Measurements from ENCODE around the gene MRFAP1L1. TPM values are rescaled to one million over a fixed set of nuclear protein-coding genes. Genes with fewer than 3 reads are reported as not detected.

MRFAP1L1 gene
- total and polyA plus RNA-seq, 2 donors = 56.0 to 73.1 TPM

DNA sequence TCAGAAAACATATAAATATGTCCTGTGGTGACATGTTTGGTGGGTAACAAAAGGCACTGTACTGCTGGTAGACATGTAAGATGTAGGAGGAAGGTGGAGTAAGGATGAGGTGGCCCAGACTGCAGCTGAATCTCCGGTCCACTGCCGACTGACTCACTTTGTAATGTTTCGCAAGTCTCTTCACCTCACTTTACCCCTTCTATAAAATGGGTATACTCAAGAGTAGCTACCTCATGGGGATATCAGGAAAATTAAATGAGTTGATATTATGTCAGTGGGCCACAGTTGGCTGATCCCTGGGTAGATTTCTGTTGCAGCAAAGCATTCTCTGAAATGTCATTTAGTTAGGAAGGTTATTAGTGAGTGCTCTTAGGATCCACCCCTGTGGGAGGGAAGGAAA lies 47.1 kb downstream of the MRFAP1L1 start:
- Histone ChIP-seq H3K4me3 (ENCODE audit: low read depth, low read length) (no peak overlapping the region), H3K27ac (ENCODE audit: low read depth) (no peak overlapping the region), H3K36me3 (ENCODE audit: insufficient read depth) (no peaks in the 10 kb centered on the region), H3K4me1 (ENCODE audit: insufficient read depth) (peaks cover 1% of the 10 kb centered on the region)
- 94% methylated on average over 3 of the region's 3 CpGs for WGBS
- no peak for DNase-seq (ENCODE audit: extremely low spot score)

DNA sequence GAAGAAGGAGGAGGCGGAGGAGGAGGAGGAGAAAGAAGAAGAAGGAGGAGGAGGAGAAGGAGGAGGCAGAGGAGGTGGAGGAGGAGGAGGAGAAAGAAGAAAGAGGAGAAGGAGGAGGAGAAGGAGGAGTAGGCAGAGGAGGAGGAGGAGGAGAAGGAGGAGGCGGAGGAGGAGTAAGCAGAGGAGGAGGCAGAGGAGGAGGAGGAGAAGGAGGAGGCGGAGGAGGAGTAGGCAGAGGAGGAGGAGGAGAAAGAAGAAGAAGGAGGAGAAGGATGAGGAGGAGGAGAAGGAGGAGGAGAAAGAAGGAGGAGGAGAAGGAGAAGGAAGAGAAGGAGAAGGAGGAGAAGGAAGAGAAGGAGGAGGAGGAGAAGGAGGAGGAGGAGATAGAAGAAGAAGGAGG lies 49.2 kb downstream of the MRFAP1L1 start:
- Histone ChIP-seq H3K4me3 (ENCODE audit: low read depth, low read length) (no peak overlapping the region), H3K27ac (ENCODE audit: low read depth) (no peak overlapping the region), H3K4me1 (ENCODE audit: insufficient read depth) (peaks cover 1% of the 10 kb centered on the region), H3K36me3 (ENCODE audit: insufficient read depth) (no peaks in the 10 kb centered on the region)
- WGBS = 99% methylated on average over 3 of the region's 3 CpGs
- DNase-seq (ENCODE audit: extremely low spot score) = no peak

GRCh38 chr4:6659897-6660296 lies 49.8 kb downstream of the MRFAP1L1 start:
- no peaks in the 10 kb centered on the region for H3K36me3 ChIP-seq (ENCODE audit: insufficient read depth)
- WGBS = 68% methylated on average over 2 of the region's 2 CpGs
- H3K4me1 ChIP-seq (ENCODE audit: insufficient read depth) = peaks cover 1% of the 10 kb centered on the region
- no peak for DNase-seq (ENCODE audit: extremely low spot score)
- H3K4me3 ChIP-seq (ENCODE audit: low read depth, low read length) = no peak overlapping the region
- no peak overlapping the region for H3K27ac ChIP-seq (ENCODE audit: low read depth)

DNA sequence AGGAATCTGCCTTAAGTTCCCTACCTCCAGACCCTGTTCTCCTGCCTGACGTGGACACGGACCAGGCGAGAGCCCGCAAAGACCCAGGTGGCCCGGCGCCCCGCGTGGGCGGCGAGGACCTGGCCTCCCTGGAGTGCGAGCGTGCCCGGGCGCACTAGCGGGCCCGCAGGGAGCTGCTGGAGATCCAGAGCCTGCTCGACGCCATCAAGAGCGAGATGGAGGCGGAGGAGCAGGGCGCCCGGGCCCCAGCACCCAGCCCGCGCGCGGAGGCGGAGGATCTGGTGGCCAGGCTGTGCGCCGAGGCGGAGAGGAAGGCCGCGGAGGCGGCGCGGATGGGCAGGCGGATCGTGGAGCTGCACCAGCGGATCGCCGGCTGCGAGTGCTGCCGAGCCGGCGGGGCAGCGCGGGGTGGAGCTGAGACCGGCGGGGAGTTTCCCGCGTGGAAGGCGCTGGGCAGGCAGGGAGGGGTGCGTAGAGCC lies 51.0 kb downstream of the MRFAP1L1 start:
- Histone ChIP-seq H3K4me3 (ENCODE audit: low read depth, low read length) (peak overlapping the region; percentile 39), H3K36me3 (ENCODE audit: insufficient read depth) (no peaks in the 10 kb centered on the region), H3K4me1 (ENCODE audit: insufficient read depth) (no peaks in the 10 kb centered on the region), H3K27ac (ENCODE audit: low read depth) (peak overlapping the region; percentile 78)
- no peak for DNase-seq (ENCODE audit: extremely low spot score)
- WGBS = 6% methylated on average over 52 of the region's 52 CpGs

DNA sequence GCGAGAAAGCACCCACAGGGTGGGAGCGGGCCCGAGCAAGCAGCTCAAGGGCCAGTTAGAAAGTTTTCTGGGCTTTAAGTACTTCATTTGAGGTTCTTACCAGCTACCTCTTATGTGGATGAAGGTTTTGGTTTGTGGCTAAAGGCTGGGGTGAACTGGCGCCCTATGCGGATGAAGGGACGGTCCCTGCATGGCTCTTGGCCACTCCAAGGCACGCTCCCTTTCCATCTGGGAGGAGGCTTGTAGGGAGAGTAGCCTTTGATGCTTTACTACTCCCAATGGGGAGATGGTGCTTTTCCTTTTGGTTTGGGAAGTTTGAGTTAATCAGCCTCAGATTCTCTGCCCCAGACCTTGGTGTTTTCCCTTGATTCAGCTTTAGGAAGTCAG lies 51.5 kb downstream of the MRFAP1L1 start:
- Histone ChIP-seq H3K27ac (ENCODE audit: low read depth) (peak overlapping the region; percentile 78), H3K36me3 (ENCODE audit: insufficient read depth) (no peaks in the 10 kb centered on the region), H3K4me3 (ENCODE audit: low read depth, low read length) (peak overlapping the region; percentile 39), H3K4me1 (ENCODE audit: insufficient read depth) (no peaks in the 10 kb centered on the region)
- WGBS = 90% methylated on average over 7 of the region's 7 CpGs
- no peak for DNase-seq (ENCODE audit: extremely low spot score)

Other genes starting within 250 kb of the MRFAP1L1 start
- gene PPP2R2C, start 237.3 kb downstream of the MRFAP1L1 start, total RNA-seq = 3.0 TPM
- gene PPP2R2C, start 237.3 kb downstream of the MRFAP1L1 start, polyA plus RNA-seq = 0.94 TPM
- gene MAN2B2, start 134.7 kb downstream of the MRFAP1L1 start, total RNA-seq = 11.1 TPM
- 37.7 TPM for gene MAN2B2, start 134.7 kb downstream of the MRFAP1L1 start, polyA plus RNA-seq
- 81.2 TPM for gene MRFAP1, start 69.2 kb downstream of the MRFAP1L1 start, total RNA-seq
- gene MRFAP1, start 69.2 kb downstream of the MRFAP1L1 start, polyA plus RNA-seq = 384 TPM
- gene S100P, start 16.0 kb downstream of the MRFAP1L1 start, total RNA-seq = 88.9 TPM
- 203 TPM for gene S100P, start 16.0 kb downstream of the MRFAP1L1 start, polyA plus RNA-seq
- gene BLOC1S4, start 6.3 kb upstream of the MRFAP1L1 start, total RNA-seq = 5.6 TPM
- gene BLOC1S4, start 6.3 kb upstream of the MRFAP1L1 start, polyA plus RNA-seq = 12.4 TPM
- 32.8 TPM for gene KIAA0232, start 72.9 kb upstream of the MRFAP1L1 start, total RNA-seq
- 18.8 TPM for gene KIAA0232, start 72.9 kb upstream of the MRFAP1L1 start, polyA plus RNA-seq
- gene TBC1D14, start 200.0 kb upstream of the MRFAP1L1 start, total RNA-seq = 40.7 TPM
- 33.0 TPM for gene TBC1D14, start 200.0 kb upstream of the MRFAP1L1 start, polyA plus RNA-seq